Measurements from ENCODE around the gene FPR3. TPM values are rescaled to one million over a fixed set of nuclear protein-coding genes. Genes with fewer than 3 reads are reported as not detected.

Gene FPR3
- total RNA-seq, 2 experiments from 2014 or later: not detected

DNA sequence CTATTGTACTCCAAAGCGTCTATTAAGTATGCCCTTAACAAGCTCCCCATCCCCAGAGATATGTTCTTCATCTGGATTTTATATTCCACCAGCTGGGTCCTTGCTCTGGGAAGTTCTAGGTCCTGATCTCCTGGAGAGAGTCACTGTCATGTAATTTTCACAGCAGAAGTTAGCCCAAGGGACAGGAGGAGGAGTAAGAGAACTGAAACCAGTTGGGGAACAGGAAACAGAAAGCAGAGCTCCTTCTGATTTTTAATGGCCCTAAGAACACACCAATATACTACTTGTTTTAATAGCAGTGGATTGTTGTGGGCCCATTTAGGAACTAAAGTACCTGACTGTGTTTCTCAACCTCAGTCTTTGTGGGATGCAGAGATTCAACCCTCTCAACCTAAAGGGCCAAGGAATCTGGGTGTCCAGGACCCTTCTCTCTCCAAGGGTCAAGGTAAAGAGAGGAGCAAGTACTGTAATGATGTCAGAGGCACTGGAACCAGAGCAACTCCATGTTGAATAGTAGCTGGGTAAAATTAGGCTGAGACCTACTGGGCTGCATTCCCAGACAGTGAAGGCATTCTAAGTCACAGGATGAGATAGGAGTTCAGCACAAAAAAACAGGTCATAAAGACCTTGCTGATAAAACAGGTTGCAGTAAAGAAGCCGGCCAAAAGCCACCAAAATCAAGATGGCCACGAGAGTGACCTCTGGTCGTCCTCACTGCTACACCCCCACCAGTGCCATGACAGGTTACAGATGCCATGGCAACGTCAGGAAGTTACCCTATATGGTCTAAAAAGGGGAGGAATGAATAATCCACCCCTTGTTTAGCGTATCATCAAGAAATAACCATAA is 8.1 kb upstream of the FPR3 start:
- TF ChIP-seq, protein P1, sequence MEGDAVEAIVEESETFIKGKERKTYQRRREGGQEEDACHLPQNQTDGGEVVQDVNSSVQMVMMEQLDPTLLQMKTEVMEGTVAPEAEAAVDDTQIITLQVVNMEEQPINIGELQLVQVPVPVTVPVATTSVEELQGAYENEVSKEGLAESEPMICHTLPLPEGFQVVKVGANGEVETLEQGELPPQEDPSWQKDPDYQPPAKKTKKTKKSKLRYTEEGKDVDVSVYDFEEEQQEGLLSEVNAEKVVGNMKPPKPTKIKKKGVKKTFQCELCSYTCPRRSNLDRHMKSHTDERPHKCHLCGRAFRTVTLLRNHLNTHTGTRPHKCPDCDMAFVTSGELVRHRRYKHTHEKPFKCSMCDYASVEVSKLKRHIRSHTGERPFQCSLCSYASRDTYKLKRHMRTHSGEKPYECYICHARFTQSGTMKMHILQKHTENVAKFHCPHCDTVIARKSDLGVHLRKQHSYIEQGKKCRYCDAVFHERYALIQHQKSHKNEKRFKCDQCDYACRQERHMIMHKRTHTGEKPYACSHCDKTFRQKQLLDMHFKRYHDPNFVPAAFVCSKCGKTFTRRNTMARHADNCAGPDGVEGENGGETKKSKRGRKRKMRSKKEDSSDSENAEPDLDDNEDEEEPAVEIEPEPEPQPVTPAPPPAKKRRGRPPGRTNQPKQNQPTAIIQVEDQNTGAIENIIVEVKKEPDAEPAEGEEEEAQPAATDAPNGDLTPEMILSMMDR (conservative IDR thresholded peaks at IDR 0.05; ENCODE audit: low read length): no peak
- TF ChIP-seq EZH2phosphoT487 (IDR thresholded peaks at IDR 0.05; ENCODE audit: borderline replicate concordance, low read depth, low read length): no peak
- Histone ChIP-seq H2AFZ (ENCODE audit: low read length) (no peak overlapping the region), H3K79me2 (ENCODE audit: insufficient read depth, low read depth, low read length) (no peaks in the 10 kb centered on the region), H3K4me3 (ENCODE audit: low read depth, low read length, poor library complexity, severe bottlenecking) (no peak overlapping the region), H3K4me1 (ENCODE audit: insufficient read depth, low read length, poor library complexity, severe bottlenecking) (no peaks in the 10 kb centered on the region), H3K9me3 (ENCODE audit: low read length) (no peaks in the 10 kb centered on the region), H3K27ac (ENCODE audit: low read depth, low read length, poor library complexity, severe bottlenecking) (no peak overlapping the region), H4K20me1 (ENCODE audit: insufficient read depth, low read length) (no peaks in the 10 kb centered on the region), H3K9me2 (ENCODE audit: insufficient read depth, low read length) (no peaks in the 10 kb centered on the region), H3K36me3 (ENCODE audit: insufficient read depth, low read length) (no peaks in the 10 kb centered on the region), H3K4me2 (ENCODE audit: low read length) (no peak overlapping the region)
- CTCF ChIA-PET (ENCODE audit: unreplicated experiment): no interaction called here
- POLR2A ChIA-PET: no interaction called here
- BruUV-seq (replicated peaks): no TSS peak
- intact Hi-C loops (cut with micrococcal nuclease; ENCODE audit: unreplicated experiment): no loop called here
- DNase-seq (ENCODE audit: low spot score): no peak

GRCh38 chr19:51788029-51788428 is 6.9 kb upstream of the FPR3 start:
- no TSS peak for BruUV-seq (replicated peaks)
- CTCF ChIA-PET (ENCODE audit: unreplicated experiment): no interaction called here

More at GRCh38 chr19:51788029-51788428, 6.9 kb upstream of the FPR3 start:
- H3K4me2 ChIP-seq (ENCODE audit: low read length): no peak overlapping the region
- no peak overlapping the region for H3K27ac ChIP-seq (ENCODE audit: low read depth, low read length, poor library complexity, severe bottlenecking)
- DNase-seq (ENCODE audit: low spot score): no peak
- no peaks in the 10 kb centered on the region for H3K9me2 ChIP-seq (ENCODE audit: insufficient read depth, low read length)
- no peaks in the 10 kb centered on the region for H4K20me1 ChIP-seq (ENCODE audit: insufficient read depth, low read length)
- POLR2A ChIA-PET: no interaction called here
- H3K4me1 ChIP-seq (ENCODE audit: insufficient read depth, low read length, poor library complexity, severe bottlenecking): no peaks in the 10 kb centered on the region
- intact Hi-C loops (cut with micrococcal nuclease; ENCODE audit: unreplicated experiment): no loop called here
- H3K9me3 ChIP-seq (ENCODE audit: low read length): no peaks in the 10 kb centered on the region
- no peaks in the 10 kb centered on the region for H3K79me2 ChIP-seq (ENCODE audit: insufficient read depth, low read depth, low read length)
- H3K36me3 ChIP-seq (ENCODE audit: insufficient read depth, low read length): no peaks in the 10 kb centered on the region
- no peak overlapping the region for H2AFZ ChIP-seq (ENCODE audit: low read length)
- no peak overlapping the region for H3K4me3 ChIP-seq (ENCODE audit: low read depth, low read length, poor library complexity, severe bottlenecking)
- no peak for TF ChIP-seq EZH2phosphoT487 (IDR thresholded peaks at IDR 0.05; ENCODE audit: borderline replicate concordance, low read depth, low read length)
- TF ChIP-seq, protein P1 (conservative IDR thresholded peaks at IDR 0.05; ENCODE audit: low read length): no peak

Data from OCI-LY7 (cell line).